Lower lobe of right lung (tissue), 2 donors: ENCODE data around the gene DNAH1. TPM values are rescaled to one million over a fixed set of nuclear protein-coding genes. Genes with fewer than 3 reads are reported as not detected.

ENCODE experiments used
- ATAC-seq, 2 donors: fragments of 200-7000 bp; cut with Tn5 transposase; one replicate each; pipeline ENCODE4 v1.9.1; 2020 to 2022; ENCODE audit warnings: mild to moderate bottlenecking in 2 of 2, moderate library complexity in 2 of 2
- DNase-seq: peaks from one replicate; pipeline ENCODE4 v3.0.0-alpha.2; 2020
- H3K27ac ChIP-seq: fragments of 200-600 bp; one replicate; pipeline ENCODE4 v1.8.0; 2022
- H3K27me3 ChIP-seq: fragments of 200-600 bp; one replicate; pipeline ENCODE4 v1.8.0; 2022; ENCODE audit warnings: low read depth
- H3K36me3 ChIP-seq: fragments of 200-600 bp; one replicate; pipeline ENCODE4 v1.8.0; 2022; ENCODE audit warnings: mild to moderate bottlenecking
- H3K4me1 ChIP-seq: fragments of 200-600 bp; one replicate; pipeline ENCODE4 v1.8.0; 2022
- H3K4me3 ChIP-seq: fragments of 200-600 bp; one replicate; pipeline ENCODE4 v1.8.0; 2022; ENCODE audit warnings: mild to moderate bottlenecking
- H3K9me3 ChIP-seq: fragments of 200-600 bp; one replicate; pipeline ENCODE4 v1.8.0; 2022
- CTCF ChIP-seq: fragments of 200-600 bp; IDR thresholded peaks from one replicate; pipeline ENCODE4 v1.8.0; 2022; ENCODE audit warnings: antibody characterized with exemption, mild to moderate bottlenecking
- intact Hi-C: fragments of 100-400 bp; cut with DNase I; formaldehyde crosslinking; loops from one replicate; pipeline ENCODE4 v1.11.0; 2022
- total RNA-seq: library from RNA; stranded (reverse); fragmentation: NEBNext Ultra II Directional; extraction: Animal tissue kit (Norgen Biotek cat#: 25700); gene quantifications from one replicate; pipeline ENCODE4 v1.2.1, GENCODE V29; 2021
- donor health status: DM: no; HTN: yes; CAD: no; lungs with severe emphysema.

DNAH1 gene
- total RNA-seq, 1 donor from 2014 or later, result 16.4 TPM

- no peak for ATAC-seq
Measured at GRCh38 chr3:52313188-52313773, 2.8 kb upstream of the DNAH1 start.

GRCh38 chr3:52313774-52314188, 2.3 kb upstream of the DNAH1 start:
- H3K36me3 ChIP-seq, result peaks cover 6% of the 10 kb centered on the region
- peak overlapping the region; percentile 24 for H3K27ac ChIP-seq
- no peak for TF ChIP-seq CTCF
- no peaks in the 10 kb centered on the region for H3K27me3 ChIP-seq
- ATAC-seq (peak; percentile 56 to 67), DNase-seq (peak; percentile 58)
- no peaks in the 10 kb centered on the region for H3K9me3 ChIP-seq
- peaks cover 36% of the 10 kb centered on the region for H3K4me1 ChIP-seq
- intact Hi-C loops, result no loop called here
- no peak overlapping the region for H3K4me3 ChIP-seq

More at GRCh38 chr3:52313188-52313773, 2.8 kb upstream of the DNAH1 start:
- no peak for DNase-seq
- intact Hi-C loops, result no loop called here
- Histone ChIP-seq H3K4me3 (no peak overlapping the region), H3K27ac (peak overlapping the region; percentile 24), H3K9me3 (no peaks in the 10 kb centered on the region), H3K4me1 (peaks cover 31% of the 10 kb centered on the region), H3K36me3 (peaks cover 6% of the 10 kb centered on the region), H3K27me3 (no peaks in the 10 kb centered on the region)
- TF ChIP-seq CTCF, result no peak

GRCh38 chr3:52314489-52314888, 1.6 kb upstream of the DNAH1 start:
- H3K4me1 ChIP-seq, result peaks cover 36% of the 10 kb centered on the region
- H3K27ac ChIP-seq, result no peak overlapping the region
- peaks cover 6% of the 10 kb centered on the region for H3K36me3 ChIP-seq
- H3K9me3 ChIP-seq, result no peaks in the 10 kb centered on the region
- H3K27me3 ChIP-seq, result no peaks in the 10 kb centered on the region
- H3K4me3 ChIP-seq, result no peak overlapping the region
- TF ChIP-seq CTCF, result no peak
- intact Hi-C loops, result no loop called here
- ATAC-seq, result no peak
- DNase-seq, result no peak

GRCh38 chr3:52315006-52315405, 1.1 kb upstream of the DNAH1 start:
- Histone ChIP-seq H3K36me3 (peaks cover under 1% of the 10 kb centered on the region), H3K9me3 (no peaks in the 10 kb centered on the region), H3K27ac (no peak overlapping the region), H3K27me3 (no peaks in the 10 kb centered on the region), H3K4me3 (no peak overlapping the region), H3K4me1 (peaks cover 36% of the 10 kb centered on the region)
- TF ChIP-seq CTCF, result no peak
- ATAC-seq (no peak), DNase-seq (no peak)
- intact Hi-C loops, result no loop called here

GRCh38 chr3:52317208-52318000, 1.3 kb downstream of the DNAH1 start:
- no peaks in the 10 kb centered on the region for H3K27me3 ChIP-seq
- H3K27ac ChIP-seq, result peak overlapping the region; percentile 58
- ATAC-seq (peak; percentile 90 to 95), DNase-seq (peak; percentile 84)
- H3K36me3 ChIP-seq, result no peaks in the 10 kb centered on the region
- peak overlapping the region; percentile 54 for H3K4me3 ChIP-seq
- no peak for TF ChIP-seq CTCF
- no peaks in the 10 kb centered on the region for H3K9me3 ChIP-seq
- intact Hi-C loops, result no loop called here
- H3K4me1 ChIP-seq, result peaks cover 36% of the 10 kb centered on the region
